ENCODE measurements around the gene SEMA5A.

The SEMA5A gene

GRCh38 chr5:9479990-9480389 lies 65.9 kb downstream of the SEMA5A start:
- no peaks in the 10 kb centered on the region for H3K9me3 ChIP-seq (ENCODE audit: control insufficient read depth, insufficient read depth, low read depth, low read length)
- H3K27ac ChIP-seq (ENCODE audit: extremely low read depth, low read depth, low read length) = no peak overlapping the region
- CTCF ChIA-PET = no interaction called here
- H3K4me3 ChIP-seq (ENCODE audit: low read depth, low read length) = no peak overlapping the region
- TF ChIP-seq ZNF26 (tag by site-specific recombination; IDR thresholded peaks at IDR 0.05) (no peak), ZNF626 (tag by site-specific recombination; IDR thresholded peaks at IDR 0.05) (no peak), ZSCAN18 (tag by site-specific recombination; IDR thresholded peaks at IDR 0.05) (no peak), KLF1 (tag by site-specific recombination; IDR thresholded peaks at IDR 0.05) (no peak), ZNF707 (tag by site-specific recombination; IDR thresholded peaks at IDR 0.05) (no peak), ZNF202 (tag by site-specific recombination; IDR thresholded peaks at IDR 0.05; ENCODE audit: borderline replicate concordance) (no peak), ZNF529 (tag by site-specific recombination; IDR thresholded peaks at IDR 0.05; ENCODE audit: insufficient replicate concordance) (no peak), ZNF423 (tag by site-specific recombination; IDR thresholded peaks at IDR 0.05) (no peak), ZNF677 (tag by site-specific recombination; IDR thresholded peaks at IDR 0.05) (no peak)
- H3K4me1 ChIP-seq (ENCODE audit: control insufficient read depth, insufficient read depth, low read length) = no peaks in the 10 kb centered on the region
- POLR2A ChIA-PET = no interaction called here
- H3K36me3 ChIP-seq (ENCODE audit: control insufficient read depth in 2 of 2, insufficient read depth in 1 of 2, low read length in 2 of 2) = no peaks in the 10 kb centered on the region

- Histone ChIP-seq H3K27ac (ENCODE audit: extremely low read depth, low read depth, low read length) (no peak overlapping the region), H3K36me3 (ENCODE audit: control insufficient read depth in 2 of 2, insufficient read depth in 1 of 2, low read length in 2 of 2) (no peaks in the 10 kb centered on the region), H3K4me1 (ENCODE audit: control insufficient read depth, insufficient read depth, low read length) (no peaks in the 10 kb centered on the region), H3K4me3 (ENCODE audit: low read depth, low read length) (no peak overlapping the region), H3K9me3 (ENCODE audit: control insufficient read depth, insufficient read depth, low read depth, low read length) (no peaks in the 10 kb centered on the region)
- POLR2A ChIA-PET = no interaction called here
- CTCF ChIA-PET = no interaction called here
- no peak for TF ChIP-seq GLIS2 (tag by site-specific recombination; IDR thresholded peaks at IDR 0.05)
- no peak for TF ChIP-seq ZNF341 (tag by site-specific recombination; IDR thresholded peaks at IDR 0.05; ENCODE audit: low read depth)
- no peak for TF ChIP-seq SALL2 (tag by site-specific recombination; IDR thresholded peaks at IDR 0.05; ENCODE audit: borderline replicate concordance)
- no peak for TF ChIP-seq KLF8 (tag by site-specific recombination; IDR thresholded peaks at IDR 0.05)
- TF ChIP-seq ZBTB48 (tag by site-specific recombination; IDR thresholded peaks at IDR 0.05) = no peak
These were observed 66.5 kb downstream of the SEMA5A start for GRCh38 chr5:9479361-9479760.

- no peaks in the 10 kb centered on the region for H3K9me3 ChIP-seq (ENCODE audit: control insufficient read depth, insufficient read depth, low read depth, low read length)
- ChIA-PET CTCF (no interaction called here), POLR2A (no interaction called here)
- TF ChIP-seq ZNF426 (tag by site-specific recombination; IDR thresholded peaks at IDR 0.05) = no peak
- TF ChIP-seq ZBTB10 (tag by site-specific recombination; IDR thresholded peaks at IDR 0.05) = no peak
- TF ChIP-seq ZNF140 (tag by site-specific recombination; IDR thresholded peaks at IDR 0.05) = no peak
- no peak for TF ChIP-seq KLF8 (tag by site-specific recombination; IDR thresholded peaks at IDR 0.05)
- no peak for TF ChIP-seq ZFP3 (tag by site-specific recombination; IDR thresholded peaks at IDR 0.05; ENCODE audit: low read depth)
- TF ChIP-seq SETDB1 (IDR thresholded peaks at IDR 0.05; ENCODE audit: insufficient read length, low read length) = peak; percentile 41
- no peak overlapping the region for H3K4me3 ChIP-seq (ENCODE audit: low read depth, low read length)
- H3K4me1 ChIP-seq (ENCODE audit: control insufficient read depth, insufficient read depth, low read length) = no peaks in the 10 kb centered on the region
- no peaks in the 10 kb centered on the region for H3K36me3 ChIP-seq (ENCODE audit: control insufficient read depth in 2 of 2, insufficient read depth in 1 of 2, low read length in 2 of 2)
- no peak overlapping the region for H3K27ac ChIP-seq (ENCODE audit: extremely low read depth, low read depth, low read length)
These were observed 68.3 kb downstream of the SEMA5A start for GRCh38 chr5:9477537-9477936.
